NCI-H1436 treated with DMSO at 0.1 percent for 48 hours (cell line): Measurements from ENCODE around the gene IFITM10.

ENCODE experiments used
- DNase-seq: peaks from one replicate; lab custom pipeline; 2025; lab: John Stamatoyannopoulos, UW

The IFITM10 gene

DNA sequence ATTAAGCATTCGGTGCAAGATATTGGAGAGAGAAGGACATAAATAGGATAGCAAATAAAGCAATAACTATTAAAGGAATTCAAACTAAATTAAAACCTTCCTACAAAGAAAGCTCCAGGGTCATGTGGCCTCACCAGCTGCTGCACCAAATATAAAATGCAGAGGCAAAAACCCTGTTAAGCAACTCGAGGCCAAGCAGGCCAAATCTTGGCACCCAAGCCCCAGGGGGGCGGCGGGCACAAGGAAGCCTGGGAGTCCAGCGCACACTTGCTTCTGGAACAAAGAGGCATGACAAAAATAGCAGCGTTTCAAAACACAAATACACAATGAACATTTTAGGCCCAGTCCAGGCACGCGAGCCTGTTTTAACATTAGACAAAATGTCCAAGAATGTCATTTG is 32.6 kb downstream of the IFITM10 start:
- DNase-seq = no peak

- DNase-seq = no peak
These were observed 35.2 kb downstream of the IFITM10 start for GRCh38 chr11:1714908-1715885.

DNA sequence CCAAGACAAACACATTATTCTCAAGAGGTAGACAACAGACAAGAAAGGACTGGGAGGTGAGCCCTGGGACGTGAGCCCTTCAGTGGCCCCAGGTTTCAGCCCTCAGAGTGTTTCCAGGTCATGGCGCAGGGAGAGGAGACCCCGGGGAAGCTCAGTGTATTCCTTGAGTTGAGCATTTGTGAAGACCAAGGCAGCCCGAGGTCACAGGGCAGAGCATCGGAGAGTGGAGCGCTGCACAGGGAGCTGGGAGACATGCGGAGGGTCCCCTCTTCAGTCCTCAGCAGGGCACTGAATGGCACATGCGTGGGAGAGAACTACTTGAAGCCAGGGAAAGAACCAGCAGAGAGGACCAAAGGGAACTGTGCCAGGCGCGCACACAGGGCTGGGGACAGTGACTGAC is 41.7 kb downstream of the IFITM10 start:
- DNase-seq = no peak

DNA sequence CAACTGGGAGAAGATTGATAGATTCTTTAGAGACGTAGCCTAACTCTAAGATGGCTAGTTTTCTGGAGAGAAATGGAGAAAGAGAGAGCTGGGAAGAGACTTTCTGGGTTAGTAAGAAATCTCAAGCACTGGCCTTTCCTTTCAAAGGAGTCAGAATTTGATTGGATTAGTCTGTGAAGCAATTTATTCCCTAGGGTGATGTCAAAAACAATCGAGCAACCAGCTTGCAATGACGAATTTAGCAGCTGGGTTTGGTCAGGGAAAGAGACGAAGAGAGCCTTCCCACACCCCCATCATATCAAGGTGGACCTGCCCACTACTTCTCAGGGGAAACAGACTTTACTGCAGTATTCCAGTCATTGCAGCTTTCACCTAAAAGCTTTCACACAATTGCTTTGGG is 42.6 kb downstream of the IFITM10 start:
- DNase-seq = no peak

- no peak for DNase-seq
These were observed 43.6 kb downstream of the IFITM10 start for GRCh38 chr11:1706634-1707400.

- DNase-seq = no peak
These were observed 45.0 kb downstream of the IFITM10 start for GRCh38 chr11:1705126-1706052.

DNA sequence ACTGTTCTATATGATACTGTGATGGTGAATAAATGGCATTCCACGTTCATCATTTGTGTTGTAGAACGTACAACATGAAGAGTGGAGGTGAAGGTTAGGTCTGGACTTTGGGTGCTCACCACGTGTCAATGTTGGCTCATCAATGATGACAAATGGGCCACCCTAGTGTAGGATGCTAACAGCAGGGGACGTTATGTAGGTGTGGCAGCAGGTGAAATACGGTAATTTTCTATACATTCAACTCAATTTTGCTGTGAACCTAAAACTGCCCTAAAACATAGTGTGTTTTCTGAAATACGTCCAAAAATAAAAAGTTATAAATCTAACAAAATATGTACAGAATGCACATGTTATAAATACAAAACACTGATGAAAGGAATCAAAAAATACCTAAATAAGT is 47.2 kb downstream of the IFITM10 start:
- no peak for DNase-seq

DNA sequence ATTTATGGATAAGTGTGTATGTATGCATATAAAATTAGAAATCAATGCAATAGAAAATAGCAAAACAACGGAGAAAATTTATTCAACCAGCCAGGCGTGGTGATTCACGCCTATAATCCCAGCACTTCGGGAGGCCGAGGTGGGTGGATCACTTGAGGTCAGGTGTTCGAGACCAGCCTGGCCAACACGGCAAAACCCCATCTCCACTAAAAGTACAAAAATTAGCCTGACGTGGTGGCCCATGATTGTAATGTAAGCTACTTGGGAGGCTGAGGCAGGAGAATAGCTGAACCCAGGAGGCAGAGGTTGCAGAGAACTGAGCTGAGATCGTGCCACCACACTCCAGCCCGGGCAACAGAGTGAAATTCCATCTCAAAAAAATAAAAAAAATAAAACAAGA is 47.9 kb downstream of the IFITM10 start:
- DNase-seq = no peak

- no peak for DNase-seq
These were observed 49.1 kb downstream of the IFITM10 start for GRCh38 chr11:1701091-1701807.

DNA sequence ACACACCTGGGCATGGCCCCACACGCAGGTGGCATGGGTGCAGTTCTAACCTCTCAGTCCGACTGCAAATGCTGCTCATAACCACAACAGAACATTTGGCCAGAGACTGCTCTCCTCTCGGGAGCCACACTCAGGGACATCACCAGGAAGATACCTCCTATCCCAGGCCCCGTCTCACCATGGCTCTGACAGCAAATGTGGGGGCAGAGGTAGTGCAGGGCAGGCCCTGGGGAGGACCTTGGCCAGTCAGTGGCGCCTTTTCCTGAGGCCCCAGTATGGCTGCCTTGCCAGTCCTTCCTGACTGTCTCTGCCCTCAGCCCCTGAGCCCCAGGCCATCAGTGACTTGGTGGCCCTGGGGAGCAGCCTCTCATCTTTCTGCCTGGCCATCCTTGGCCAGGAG is 50.6 kb downstream of the IFITM10 start:
- no peak for DNase-seq

GRCh38 chr11:1696608-1697570 is 53.5 kb downstream of the IFITM10 start, which contains the start of gene KRTAP5-6:
Gene KRTAP5-6, plus strand, starts transcription at chr11:1697195. Its CDS starts 51 bp downstream, at chr11:1697246.
- no peak for DNase-seq

- no peak for DNase-seq
These were observed 54.8 kb downstream of the IFITM10 start for GRCh38 chr11:1695548-1696108.

DNA sequence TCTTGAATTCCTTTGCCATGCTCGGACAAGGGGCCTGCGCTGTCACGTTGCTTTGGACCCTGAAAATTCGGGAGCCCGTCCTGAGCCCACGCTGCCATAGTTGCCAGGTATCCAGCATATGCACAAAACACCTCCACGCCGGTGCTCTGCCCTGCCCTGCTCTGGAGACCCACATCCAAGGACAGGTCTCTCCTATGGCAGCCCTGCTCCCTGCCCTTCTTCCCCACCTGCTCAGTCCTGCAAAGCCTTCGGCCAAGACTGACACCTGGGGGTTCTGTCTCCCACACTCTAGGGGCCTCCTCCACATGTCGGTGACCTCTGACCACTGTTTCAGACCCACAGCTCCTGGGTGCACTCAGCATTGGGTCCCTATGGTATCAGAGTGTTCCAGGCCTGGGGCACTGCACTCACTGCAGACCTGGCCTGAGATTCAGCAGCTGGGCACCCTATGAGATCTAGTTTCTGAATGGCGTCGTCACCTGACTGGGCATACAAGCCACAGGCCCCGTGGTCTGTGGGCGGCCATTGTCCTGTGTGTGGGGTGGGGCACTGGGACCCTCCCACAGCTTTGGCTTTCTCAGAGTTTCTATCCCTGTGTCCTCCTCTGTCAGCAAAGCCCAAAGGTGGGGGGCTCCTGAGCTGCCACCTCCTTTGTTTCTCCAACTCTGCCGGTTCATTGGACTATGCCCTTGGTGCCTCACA is 55.4 kb downstream of the IFITM10 start:
- no peak for DNase-seq

DNA sequence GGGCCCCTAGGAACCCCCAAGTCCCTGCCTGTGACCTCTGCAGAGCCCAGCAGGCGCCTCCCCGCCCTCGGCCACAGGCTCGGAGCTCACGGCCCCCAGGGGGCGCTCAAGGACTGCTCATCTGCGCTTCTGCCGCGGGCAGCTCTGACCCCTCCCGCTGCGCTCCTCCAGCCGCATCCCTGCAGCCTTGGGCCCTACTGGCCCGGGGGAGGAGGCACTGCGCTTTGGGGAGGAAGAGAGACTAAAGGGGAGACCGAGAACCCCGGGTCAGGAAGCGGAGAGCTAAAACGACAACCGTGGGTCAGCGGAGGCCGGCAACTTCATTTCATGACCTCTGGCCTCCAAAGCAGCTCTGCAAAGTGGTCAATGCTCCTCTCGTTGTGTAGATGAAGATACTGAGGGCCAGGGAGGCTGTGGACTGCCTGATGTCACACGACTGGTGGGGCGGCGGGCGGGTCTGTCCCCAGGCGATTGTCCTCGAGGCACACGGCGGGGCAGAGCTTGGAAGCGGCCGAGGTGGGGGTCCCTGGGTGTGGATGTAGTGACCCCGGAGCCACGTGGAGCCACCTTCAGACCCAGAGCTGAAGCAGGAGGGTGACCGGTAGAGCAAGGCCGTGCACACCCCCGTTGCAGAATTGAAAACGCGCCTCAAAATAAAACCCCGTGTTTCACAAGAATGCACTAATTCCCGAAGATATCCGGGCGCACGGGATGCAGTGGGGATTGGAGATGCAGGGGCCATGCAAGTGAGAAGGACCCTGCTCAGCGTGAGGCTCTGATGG is 56.1 kb downstream of the IFITM10 start:
- no peak for DNase-seq

DNA sequence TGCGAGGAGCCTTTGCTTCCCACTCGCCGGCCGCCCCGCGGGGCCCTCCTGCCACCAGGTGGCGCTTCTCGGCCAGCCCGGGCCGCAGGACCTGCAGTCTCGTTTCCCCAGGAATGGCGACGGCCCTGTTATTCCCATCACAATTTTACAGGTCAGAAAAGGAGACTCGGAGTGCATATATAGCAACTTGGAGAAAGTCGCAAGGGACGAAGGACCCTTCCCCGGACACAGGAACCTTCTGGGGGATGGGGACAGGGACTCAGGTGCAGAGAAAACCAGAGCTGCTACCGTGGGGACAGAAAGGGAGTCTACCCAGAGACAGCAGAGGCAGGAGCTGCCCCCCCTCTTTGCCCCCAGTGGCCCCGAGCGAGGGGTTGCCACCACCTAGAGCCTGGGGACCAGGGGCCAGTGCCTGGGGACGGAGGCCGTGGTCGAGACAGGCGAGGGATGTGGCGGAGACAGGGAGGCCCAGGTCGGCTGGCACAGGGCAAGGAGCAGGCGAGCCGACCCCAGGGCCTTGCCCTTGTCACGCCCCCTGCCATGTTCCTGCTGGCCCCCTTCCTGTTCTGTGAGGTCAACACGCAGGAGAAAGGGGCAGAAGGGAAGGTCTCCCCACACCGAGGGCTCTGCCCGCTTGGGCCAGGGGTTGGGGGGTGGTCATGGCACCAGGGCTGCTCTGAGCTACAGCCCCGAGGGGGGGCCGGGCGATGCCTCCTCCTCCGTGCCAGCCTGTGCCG is 56.9 kb downstream of the IFITM10 start:
- no peak for DNase-seq

- no peak for DNase-seq
These were observed 57.6 kb downstream of the IFITM10 start for GRCh38 chr11:1692708-1693326.
